AG08396 (cell line): ENCODE results near the gene ARHGAP8.
A peak's percentile ranks its signal among the peaks of the same experiment; 100 is the strongest.

Experiments used
- DNase-seq: peaks from one replicate; pipeline ENCODE4 v3.0.0; 2012; ENCODE audit warnings: low spot score, mixed read lengths

The ARHGAP8 gene

GRCh38 chr22:44752285-44753188 lies at the start of gene ARHGAP8:
ARHGAP8 (plus strand) TSS chr22:44752575; CDS start chr22:44786528, 33,953 bp downstream.
- DNase-seq = no peak

DNA sequence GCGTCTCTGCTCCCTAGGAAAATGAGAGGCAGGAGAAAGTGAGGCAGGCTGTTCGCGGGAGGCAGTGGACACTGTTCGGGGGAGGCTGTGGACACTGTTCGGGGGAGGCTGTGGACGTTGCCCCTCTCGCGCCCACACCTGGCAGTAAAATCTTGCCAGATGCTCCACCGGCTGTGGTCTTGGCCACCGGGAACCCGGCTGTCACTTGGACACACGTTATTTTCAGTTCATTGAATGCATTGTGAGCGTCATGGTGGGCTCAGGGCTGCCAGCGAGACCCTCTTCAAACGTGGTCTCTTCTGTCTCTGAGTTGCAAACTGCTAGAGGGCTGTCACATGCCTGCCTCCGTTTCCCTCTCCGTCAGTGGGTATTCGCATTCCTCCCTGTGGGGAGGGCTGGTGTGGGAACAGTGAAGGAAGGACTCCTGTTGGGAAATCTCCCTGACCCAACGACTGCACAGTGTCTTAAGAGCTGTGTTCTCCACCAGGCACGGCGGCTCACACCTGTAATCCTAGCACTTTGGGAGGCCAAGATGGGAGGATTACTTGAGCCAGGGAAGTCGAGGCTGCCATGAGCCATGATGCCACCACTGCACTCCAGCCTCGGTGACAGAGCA lies 49.0 kb upstream of the ARHGAP8 start:
- DNase-seq = no peak

DNA sequence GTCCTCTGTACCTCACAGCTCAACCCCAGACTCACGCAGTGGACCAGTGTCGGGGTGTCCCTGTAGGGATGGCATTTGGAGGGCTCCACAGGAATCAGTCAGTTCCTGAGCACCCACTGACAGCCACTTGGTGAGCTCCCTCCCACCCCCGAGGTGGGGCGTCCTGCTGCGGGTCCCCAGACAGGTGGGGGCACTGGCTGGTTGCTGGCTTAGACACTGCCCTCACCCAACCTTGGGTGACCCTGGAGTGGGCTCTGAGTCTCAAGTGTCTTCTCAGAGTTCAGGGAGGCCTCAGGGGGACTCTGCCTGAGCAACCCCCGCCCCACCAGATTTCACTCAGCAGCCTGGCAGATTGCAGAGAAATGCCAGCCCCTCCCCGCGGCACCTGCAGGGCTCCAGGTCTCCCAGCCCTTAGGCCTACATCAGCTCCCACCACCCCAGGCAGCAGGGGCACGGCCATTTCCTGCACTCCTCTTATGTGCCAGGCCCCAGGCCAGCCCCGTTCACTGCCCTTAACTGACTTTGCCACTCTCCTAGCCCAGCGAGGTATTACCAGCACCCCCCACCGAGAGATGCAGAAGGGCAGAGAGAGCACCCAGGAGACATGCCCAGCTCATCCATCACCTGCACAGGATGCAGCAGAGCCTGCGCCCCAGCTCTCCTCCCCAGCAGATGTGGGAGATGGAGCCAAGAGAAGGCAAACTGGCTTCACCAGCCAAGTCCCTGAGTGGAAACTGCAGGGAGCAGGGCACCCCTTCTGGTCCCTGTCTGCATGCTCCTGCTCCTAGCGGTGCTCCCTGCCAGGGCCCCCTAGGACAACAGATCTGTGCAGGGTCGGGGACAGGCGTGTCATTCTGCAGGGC lies 48.0 kb upstream of the ARHGAP8 start:
- no peak for DNase-seq

DNA sequence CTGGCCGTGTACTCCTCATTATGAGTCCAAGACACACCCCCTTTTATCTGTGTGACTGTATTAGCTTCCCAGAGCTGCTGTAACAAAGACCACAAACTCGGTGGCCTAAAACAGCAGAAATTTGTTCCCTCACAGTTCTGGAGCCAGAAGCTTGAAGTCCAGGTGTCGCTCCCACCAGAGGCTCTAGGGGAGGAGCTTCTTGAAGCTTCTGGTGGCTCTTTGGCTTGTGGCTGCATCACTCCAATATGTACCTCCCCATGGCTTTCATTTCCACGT lies 47.4 kb upstream of the ARHGAP8 start:
- DNase-seq = no peak

DNA sequence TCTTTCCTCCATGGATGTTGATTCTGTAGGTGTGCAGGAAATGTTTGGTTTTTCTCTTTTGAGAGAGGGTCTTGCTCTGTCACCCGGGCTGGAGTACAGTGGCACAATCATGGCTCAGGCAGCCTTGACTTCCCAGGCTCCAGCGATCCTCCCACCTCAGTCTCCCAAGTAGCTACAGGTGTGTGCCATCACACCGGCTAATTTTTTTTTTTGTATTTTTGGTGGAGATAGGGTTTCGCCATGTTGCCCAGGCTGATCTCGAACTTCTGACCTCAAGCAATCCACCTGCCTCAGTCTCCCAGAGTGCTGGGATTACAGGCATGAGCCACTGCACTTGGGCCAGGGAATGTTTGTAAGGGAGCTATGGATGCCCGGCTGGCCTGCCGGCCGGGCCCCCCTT lies 45.9 kb upstream of the ARHGAP8 start:
- DNase-seq = no peak

GRCh38 chr22:44707178-44707577 lies 45.2 kb upstream of the ARHGAP8 start:
- DNase-seq = no peak

DNA sequence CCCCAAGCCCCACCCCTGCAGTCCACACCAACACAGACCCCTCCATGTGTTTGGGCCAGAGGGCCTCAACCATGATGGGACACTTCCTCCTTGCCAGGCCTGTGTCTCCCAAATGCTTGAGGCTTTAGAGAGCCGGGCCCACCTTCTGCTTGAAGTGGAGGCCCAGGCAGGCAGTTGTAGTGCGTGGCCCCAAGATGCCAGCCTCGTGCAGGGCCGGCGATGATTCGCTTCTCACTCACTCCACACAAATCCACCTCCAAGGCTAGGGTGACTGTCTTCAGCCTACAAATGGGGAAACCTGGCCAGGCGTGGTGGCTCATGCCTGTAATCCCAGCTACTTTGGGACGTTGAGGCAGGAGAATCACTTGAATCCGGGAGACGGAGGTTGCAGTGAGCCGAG lies 44.6 kb upstream of the ARHGAP8 start:
- DNase-seq = peak; percentile 51

GRCh38 chr22:44709881-44710392 lies 42.4 kb upstream of the ARHGAP8 start:
- no peak for DNase-seq

DNA sequence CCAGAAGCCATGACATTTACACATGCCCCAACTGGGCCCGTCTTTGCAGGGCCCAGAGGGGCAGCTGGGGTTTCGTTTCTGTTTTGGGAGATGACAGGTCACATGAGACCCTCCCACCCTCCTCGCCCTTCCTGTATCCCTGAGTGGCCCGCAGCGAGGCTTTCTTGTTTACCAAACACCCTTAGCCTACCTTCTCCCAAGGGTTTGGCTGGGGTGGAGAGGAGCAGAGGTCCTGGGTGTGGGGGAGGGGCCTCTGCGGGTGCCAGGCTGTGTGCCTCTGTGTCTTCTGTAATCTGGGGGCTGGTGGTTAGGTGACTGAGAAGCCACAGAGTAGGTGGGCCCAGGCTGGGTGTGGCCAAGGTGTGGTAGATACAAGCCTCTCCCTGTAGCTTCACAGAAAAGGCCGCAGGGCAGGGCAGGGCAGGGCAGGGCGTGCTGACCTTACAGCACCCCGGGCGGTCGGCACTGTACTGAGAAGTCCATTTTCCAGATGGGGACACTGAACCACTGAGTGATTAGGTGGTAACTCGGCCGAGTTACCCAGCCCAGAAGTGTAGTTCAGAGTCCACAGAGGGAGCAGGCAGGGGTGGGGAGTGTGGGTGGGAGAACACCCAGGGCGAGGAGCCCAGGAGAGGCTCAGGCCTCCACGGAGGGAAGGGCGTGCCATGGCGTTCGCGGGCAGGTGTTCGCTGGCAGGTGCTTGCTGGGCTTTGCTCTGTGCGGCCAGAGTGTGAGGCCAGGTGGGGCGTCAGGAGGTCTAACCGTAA lies 41.7 kb upstream of the ARHGAP8 start:
- no peak for DNase-seq

DNA sequence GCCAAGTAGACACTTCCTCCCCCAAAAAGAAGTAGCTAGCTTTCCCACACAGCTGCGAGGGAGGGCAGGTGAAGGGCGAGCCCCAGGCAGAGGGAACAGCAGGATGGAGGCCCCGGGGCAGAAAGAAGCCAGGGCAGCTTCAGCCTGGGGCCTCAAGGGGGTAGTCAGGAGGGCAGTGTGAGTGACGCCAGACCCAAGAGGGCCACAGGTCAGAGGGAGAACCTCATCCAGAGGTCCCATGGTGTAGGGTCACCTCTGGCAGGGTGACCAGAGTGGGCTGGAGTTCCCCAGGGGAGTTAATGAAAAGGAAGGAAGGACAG lies 41.2 kb upstream of the ARHGAP8 start:
- DNase-seq = no peak

- no peak for DNase-seq
Observed at GRCh38 chr22:44711690-44712555, 40.5 kb upstream of the ARHGAP8 start.

DNA sequence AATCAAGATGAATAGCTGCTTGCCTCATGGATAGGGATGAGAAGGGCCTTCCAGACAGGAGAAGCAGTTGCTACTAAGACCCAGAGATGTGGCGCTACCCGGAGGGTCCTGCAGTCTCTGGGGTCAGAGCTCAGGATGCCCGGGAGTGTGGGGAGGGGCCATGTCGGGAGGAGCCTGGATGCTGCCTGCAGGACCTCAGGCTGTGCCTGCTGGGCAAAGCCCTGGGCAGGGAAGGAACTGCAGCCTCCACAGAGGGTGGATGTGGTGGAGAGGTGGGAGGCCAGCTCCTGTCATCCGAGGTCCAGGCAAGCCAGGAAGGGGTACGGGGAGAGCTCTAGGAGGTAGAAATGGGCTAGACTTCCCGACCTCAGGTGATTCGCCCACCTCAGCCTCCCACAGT lies 39.4 kb upstream of the ARHGAP8 start:
- no peak for DNase-seq

GRCh38 chr22:44714703-44715350 lies 37.5 kb upstream of the ARHGAP8 start:
- DNase-seq = no peak

DNA sequence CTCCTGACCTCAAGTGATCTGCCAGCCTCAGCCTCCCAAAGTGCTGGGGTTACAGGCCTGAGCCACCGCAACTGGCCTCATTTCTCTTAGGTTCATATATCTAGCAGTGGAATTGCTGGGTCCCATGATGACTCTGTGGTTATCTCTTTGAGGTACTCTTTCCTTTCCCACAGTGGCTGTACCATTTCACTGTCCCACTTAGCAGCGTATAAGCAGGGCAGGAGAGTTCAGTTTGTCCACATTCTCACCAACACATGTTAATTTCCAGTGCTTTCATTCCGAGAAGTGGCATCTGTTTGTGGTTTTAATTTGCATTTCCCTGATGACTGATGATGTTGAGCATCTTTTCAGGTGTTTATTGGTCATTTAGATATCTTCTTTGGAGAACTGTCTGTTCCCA lies 34.0 kb upstream of the ARHGAP8 start:
- no peak for DNase-seq

DNA sequence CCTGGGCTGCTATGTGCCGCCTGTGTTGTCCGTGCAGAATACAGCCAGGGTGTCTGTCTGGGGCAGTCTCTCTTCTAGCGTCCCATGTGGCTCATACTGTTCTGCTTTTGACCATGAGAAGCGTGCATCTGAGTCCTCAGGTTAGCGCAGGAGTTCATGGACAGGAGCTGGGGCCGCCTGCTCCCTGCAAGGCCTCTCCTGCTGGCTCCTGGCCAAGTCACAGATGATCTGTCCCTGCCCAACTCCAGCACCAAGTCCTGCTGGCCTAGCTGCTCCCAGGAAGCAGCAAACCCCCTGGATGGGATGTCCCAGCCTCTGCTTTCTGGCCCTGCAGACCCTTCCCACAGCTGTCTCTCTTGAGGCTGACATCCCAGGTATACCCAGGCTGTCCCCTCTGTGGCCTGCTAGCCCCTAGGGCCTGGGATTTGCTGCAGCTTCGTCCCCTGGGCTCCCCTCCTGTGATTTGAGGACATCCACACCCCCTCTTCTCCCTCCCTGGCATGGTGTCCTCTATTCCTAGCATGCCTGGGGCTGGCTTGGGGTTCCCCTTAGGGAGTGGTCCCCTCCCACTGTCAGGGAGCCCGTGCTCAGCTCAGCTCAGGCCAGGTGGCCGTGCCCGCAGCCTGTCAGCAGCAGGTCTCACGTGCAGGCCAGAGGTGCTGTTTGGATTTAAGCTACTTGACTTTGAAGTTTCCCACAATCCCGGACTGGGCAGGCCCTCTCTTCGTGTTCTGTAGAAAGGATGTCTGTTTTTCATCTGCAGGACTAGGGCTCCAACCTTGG lies 32.6 kb upstream of the ARHGAP8 start:
- no peak for DNase-seq

DNA sequence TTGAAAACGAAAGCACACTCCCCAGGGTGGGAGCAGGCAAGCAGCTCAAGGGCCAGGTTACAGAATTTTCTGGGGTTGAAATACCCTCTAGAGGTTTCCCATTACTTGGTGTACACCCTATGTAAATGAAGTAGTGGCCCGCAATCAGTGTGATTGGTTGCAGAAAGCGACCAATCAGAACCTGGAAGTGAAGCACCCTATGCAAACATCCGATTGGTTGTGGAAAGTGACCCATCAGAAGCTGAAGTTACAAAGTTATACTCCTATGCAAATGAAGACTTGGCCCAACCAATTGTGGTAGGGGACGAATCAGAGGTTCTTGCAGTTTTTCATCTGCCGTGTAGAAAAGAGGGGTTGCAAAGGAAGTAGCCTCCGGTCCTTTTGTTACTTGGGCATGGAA lies 31.2 kb upstream of the ARHGAP8 start:
- DNase-seq = no peak

DNA sequence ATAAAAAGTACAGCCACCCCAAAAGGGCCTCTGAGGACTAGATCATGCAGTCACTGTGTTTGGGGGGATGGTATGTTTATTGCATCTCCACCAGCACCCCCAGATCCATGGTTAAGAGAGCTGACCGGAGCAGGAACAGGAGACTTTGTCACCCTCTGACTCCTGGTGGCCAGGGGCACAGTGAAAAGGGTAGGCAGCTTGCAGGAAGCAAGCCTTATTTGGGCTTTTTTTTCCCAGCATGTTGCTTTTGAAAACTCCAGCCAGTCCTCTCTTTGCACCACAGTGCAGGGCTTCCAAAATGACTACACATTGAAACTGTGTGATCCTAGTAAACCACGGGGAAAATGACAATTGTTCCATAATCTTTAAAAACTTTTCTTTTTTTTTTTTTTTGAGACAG lies 29.8 kb upstream of the ARHGAP8 start:
- DNase-seq = no peak

- DNase-seq = peak; percentile 75
Observed at GRCh38 chr22:44723801-44724200, 28.6 kb upstream of the ARHGAP8 start.

DNA sequence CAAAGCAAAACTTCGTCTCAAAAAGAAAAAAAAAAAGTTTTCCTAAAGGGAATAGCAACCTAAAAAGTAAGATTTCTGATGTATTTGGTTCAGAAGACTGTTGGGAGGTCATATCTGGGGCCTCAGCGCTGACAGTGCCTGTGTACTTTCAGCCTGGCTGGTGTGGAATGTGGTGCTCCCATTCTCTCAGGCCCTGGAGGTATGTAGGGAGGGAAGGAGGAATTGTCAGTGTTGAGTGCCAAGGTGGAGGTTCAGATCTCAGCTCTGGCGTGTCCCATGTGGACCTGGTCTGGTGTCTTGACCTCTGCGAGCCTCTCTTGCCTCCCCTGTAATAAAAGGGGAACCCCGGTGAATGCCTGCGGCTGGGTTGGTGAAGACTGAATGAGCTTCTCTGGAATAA lies 28.0 kb upstream of the ARHGAP8 start:
- DNase-seq = no peak

DNA sequence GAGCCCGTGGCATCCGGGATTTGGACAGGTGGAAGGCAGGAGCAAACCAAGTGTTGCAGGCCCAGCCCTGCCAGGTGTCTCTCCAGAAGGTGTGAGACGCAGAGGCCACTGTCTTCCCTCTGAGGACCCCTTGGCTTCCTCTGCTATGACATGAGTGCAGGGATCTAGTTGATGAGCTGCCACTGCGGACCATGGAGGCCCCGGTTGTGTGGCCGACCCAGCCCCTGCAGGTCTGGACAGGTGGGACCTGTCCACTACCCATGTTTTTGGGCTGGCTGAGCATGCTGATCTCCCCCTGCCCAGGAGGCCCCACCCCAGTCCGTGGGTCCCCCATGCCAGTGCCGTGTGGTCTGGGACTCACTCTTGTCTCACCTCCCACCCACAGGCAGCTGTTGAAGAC lies 27.5 kb upstream of the ARHGAP8 start:
- DNase-seq = no peak
